ENCODE data around the gene C15orf61.

C15orf61 gene

GRCh38 chr15:67521029-67521782 lies at the start of gene C15orf61:
TSS of gene C15orf61 (plus strand) at chr15:67521131. CDS start at chr15:67521249, 118 bp downstream.
- Histone ChIP-seq H3K36me3 (ENCODE audit: control insufficient read depth, insufficient read depth, low read length) (no peaks in the 10 kb centered on the region), H3K27me3 (replicated peaks; ENCODE audit: control insufficient read depth, insufficient read depth, low read length) (no peaks in the 10 kb centered on the region), H3K4me3 (replicated peaks; ENCODE audit: low read depth, low read length) (peak within 1 kb of the TSS; percentile 92)
- TF ChIP-seq, protein P1, sequence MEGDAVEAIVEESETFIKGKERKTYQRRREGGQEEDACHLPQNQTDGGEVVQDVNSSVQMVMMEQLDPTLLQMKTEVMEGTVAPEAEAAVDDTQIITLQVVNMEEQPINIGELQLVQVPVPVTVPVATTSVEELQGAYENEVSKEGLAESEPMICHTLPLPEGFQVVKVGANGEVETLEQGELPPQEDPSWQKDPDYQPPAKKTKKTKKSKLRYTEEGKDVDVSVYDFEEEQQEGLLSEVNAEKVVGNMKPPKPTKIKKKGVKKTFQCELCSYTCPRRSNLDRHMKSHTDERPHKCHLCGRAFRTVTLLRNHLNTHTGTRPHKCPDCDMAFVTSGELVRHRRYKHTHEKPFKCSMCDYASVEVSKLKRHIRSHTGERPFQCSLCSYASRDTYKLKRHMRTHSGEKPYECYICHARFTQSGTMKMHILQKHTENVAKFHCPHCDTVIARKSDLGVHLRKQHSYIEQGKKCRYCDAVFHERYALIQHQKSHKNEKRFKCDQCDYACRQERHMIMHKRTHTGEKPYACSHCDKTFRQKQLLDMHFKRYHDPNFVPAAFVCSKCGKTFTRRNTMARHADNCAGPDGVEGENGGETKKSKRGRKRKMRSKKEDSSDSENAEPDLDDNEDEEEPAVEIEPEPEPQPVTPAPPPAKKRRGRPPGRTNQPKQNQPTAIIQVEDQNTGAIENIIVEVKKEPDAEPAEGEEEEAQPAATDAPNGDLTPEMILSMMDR (IDR thresholded peaks at IDR 0.05; ENCODE audit: insufficient read depth, low read length, poor library complexity, severe bottlenecking), result no peak
- peak; percentile 94 for DNase-seq (ENCODE audit: extremely low read depth, insufficient read length)

DNA sequence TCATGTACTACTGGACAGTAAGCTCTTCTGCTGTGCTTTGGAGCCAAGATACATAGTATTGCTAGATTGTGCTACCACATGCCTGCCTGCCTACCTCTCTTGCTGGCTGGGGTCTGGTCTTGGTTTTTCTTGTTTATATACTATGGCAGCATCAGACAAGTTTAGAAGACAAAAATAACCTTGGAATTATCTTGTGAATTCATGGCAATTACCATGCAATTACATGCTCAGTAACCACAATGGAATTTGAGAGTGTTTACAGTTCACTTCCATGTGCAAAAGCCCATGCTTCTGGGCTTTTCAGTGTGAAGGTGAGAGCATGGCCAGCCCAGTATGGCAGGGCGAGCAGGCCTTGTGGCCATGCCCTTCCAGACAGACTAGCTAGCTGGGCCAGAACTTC lies 48.0 kb upstream of the C15orf61 start:
- Histone ChIP-seq H3K4me3 (replicated peaks; ENCODE audit: low read depth, low read length) (no peak overlapping the region), H3K27me3 (replicated peaks; ENCODE audit: control insufficient read depth, insufficient read depth, low read length) (no peaks in the 10 kb centered on the region), H3K36me3 (ENCODE audit: control insufficient read depth, insufficient read depth, low read length) (no peaks in the 10 kb centered on the region)
- TF ChIP-seq, protein P1 (IDR thresholded peaks at IDR 0.05; ENCODE audit: insufficient read depth, low read length, poor library complexity, severe bottlenecking), result no peak
- DNase-seq (ENCODE audit: extremely low read depth, insufficient read length), result no peak

- no peaks in the 10 kb centered on the region for H3K27me3 ChIP-seq (replicated peaks; ENCODE audit: control insufficient read depth, insufficient read depth, low read length)
- no peak overlapping the region for H3K4me3 ChIP-seq (replicated peaks; ENCODE audit: low read depth, low read length)
- no peaks in the 10 kb centered on the region for H3K36me3 ChIP-seq (ENCODE audit: control insufficient read depth, insufficient read depth, low read length)
- no peak for DNase-seq (ENCODE audit: extremely low read depth, insufficient read length)
- TF ChIP-seq, protein P1 (IDR thresholded peaks at IDR 0.05; ENCODE audit: insufficient read depth, low read length, poor library complexity, severe bottlenecking), result no peak
Measured at GRCh38 chr15:67474405-67475110, 46.4 kb upstream of the C15orf61 start.

DNA sequence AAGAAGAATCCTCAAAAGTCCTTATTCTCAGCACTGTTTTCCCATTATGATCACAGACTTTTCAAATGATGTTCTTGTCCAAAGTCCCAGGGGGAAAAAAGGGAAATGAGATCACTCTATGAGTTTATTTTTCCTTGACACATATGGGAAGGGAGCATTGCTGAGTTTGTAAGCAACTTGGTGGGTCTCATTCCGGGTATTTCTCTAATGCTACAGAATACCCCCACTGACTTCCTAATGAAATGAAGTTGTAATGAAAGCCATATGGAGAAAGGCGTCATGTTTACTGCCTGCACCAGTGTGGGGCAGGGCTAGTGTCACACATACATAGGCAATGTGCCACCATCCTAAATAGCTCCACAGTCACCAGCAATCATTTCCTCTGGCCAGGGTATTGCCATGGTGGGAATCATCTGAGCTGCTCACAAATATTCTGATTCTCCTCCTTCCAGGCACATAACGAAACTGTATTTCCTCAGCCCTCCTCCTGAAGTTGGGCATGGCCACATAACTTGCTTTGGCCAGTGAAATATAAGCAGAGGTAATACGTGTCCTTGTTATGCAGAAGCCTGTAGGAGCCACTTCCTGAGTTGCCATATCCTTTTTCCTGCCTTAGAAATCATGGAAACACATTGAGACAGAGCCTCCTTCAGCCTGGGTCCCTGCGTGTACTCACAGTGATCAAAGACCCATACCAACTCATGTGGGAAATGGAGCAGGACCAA lies 41.0 kb upstream of the C15orf61 start:
- H3K4me3 ChIP-seq (replicated peaks; ENCODE audit: low read depth, low read length), result no peak overlapping the region
- no peaks in the 10 kb centered on the region for H3K27me3 ChIP-seq (replicated peaks; ENCODE audit: control insufficient read depth, insufficient read depth, low read length)
- no peaks in the 10 kb centered on the region for H3K36me3 ChIP-seq (ENCODE audit: control insufficient read depth, insufficient read depth, low read length)
- TF ChIP-seq, protein P1 (IDR thresholded peaks at IDR 0.05; ENCODE audit: insufficient read depth, low read length, poor library complexity, severe bottlenecking), result no peak
- no peak for DNase-seq (ENCODE audit: extremely low read depth, insufficient read length)

DNA sequence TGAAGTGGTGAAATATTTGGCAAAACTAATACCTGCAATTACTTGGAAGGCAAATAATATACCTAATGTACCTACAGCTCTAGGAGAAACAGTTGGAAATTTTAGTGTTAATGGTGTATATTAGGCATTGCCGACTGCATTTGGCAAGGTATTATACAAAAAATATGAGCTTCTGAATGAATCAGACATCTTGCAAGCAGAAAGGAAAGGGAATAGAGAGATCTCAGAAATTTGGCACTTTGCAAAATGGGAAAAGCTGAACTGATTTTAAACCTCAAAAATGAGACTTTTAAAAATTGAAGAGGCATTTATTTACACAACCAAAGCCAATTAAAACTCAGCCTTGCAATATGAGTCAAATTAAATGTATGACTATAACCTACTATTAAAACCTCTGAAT lies 40.2 kb upstream of the C15orf61 start:
- Histone ChIP-seq H3K36me3 (ENCODE audit: control insufficient read depth, insufficient read depth, low read length) (no peaks in the 10 kb centered on the region), H3K4me3 (replicated peaks; ENCODE audit: low read depth, low read length) (no peak overlapping the region), H3K27me3 (replicated peaks; ENCODE audit: control insufficient read depth, insufficient read depth, low read length) (no peaks in the 10 kb centered on the region)
- TF ChIP-seq, protein P1 (IDR thresholded peaks at IDR 0.05; ENCODE audit: insufficient read depth, low read length, poor library complexity, severe bottlenecking), result no peak
- DNase-seq (ENCODE audit: extremely low read depth, insufficient read length), result no peak

Data from GM06990 (cell line).